BE2C (cell line): ENCODE data around the gene SEC16B.

Experiments used
- DNase-seq: peaks from one replicate; pipeline ENCODE4 v3.0.0-alpha.2; 2020
- H3K27me3 ChIP-seq: fragments of 250-450 bp; sonication (Bioruptor Pico); 2 replicates; pipeline ENCODE4 v1.5.1; 2020; ENCODE audit warnings: mild to moderate bottlenecking
- H3K36me3 ChIP-seq: fragments of 250-450 bp; sonication (Bioruptor Pico); 2 replicates; pipeline ENCODE4 v1.5.1; 2020; ENCODE audit warnings: mild to moderate bottlenecking
- H3K4me1 ChIP-seq: fragments of 250-450 bp; sonication (Bioruptor Pico); 2 replicates; pipeline ENCODE4 v1.5.1; 2020
- H3K4me3 ChIP-seq: 2 replicates; pipeline ENCODE4 v1.5.1; 2011; ENCODE audit warnings: low read depth, low read length
- H3K9me3 ChIP-seq: fragments of 250-450 bp; sonication (Bioruptor Pico); 2 replicates; pipeline ENCODE4 v1.5.1; 2020
- TF ChIP-seq, protein P1 (sequence below): IDR thresholded peaks from 2 replicates; pipeline ENCODE4 v1.5.1; 2012; ENCODE audit warnings: mild to moderate bottlenecking, low read depth, low read length

SEC16B gene

DNA sequence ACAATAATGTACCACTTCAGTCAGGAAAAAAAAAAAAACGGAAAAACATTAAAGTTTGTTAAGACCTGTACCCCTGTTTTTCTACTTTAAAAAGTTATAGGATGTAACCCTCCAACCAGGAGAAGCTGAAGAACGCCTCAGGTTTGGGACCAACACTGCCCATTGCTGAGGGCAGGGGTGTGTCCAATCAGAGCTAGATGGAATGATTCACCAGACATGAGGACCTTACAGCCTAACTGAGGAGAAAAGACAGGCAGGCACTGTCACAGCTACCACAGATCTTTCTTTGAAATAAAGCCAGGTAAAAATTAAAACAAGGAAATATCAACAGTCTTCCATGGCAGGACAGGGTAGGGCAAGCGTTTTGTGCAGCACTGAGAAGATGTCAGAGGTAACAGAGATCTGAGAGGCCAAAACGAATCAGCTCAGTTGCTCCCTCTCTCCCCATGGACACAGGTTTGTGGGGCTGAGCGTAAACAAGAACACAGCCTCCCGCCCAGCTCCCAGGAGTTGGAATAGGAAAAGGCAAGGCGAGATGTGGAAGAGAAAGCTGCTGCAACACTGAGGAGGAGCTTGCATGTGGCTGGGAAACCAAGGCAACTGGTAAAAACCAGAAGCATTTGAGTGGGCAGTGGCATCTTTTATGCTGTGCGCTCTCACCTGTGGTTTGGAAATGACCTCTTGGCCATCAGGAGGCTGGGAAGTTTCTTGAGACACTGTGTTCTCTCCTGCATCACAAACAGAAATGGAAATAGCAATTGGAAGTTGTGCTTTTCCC is 34.0 kb downstream of the SEC16B start:
- DNase-seq, result no peak
- H3K27me3 ChIP-seq, result no peaks in the 10 kb centered on the region
- no peaks in the 10 kb centered on the region; the same call in 1 of the 2 replicates for H3K9me3 ChIP-seq
- H3K4me1 ChIP-seq, result no peaks in the 10 kb centered on the region
- TF ChIP-seq, protein P1, sequence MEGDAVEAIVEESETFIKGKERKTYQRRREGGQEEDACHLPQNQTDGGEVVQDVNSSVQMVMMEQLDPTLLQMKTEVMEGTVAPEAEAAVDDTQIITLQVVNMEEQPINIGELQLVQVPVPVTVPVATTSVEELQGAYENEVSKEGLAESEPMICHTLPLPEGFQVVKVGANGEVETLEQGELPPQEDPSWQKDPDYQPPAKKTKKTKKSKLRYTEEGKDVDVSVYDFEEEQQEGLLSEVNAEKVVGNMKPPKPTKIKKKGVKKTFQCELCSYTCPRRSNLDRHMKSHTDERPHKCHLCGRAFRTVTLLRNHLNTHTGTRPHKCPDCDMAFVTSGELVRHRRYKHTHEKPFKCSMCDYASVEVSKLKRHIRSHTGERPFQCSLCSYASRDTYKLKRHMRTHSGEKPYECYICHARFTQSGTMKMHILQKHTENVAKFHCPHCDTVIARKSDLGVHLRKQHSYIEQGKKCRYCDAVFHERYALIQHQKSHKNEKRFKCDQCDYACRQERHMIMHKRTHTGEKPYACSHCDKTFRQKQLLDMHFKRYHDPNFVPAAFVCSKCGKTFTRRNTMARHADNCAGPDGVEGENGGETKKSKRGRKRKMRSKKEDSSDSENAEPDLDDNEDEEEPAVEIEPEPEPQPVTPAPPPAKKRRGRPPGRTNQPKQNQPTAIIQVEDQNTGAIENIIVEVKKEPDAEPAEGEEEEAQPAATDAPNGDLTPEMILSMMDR, result no peak
- H3K36me3 ChIP-seq, result no peaks in the 10 kb centered on the region
- H3K4me3 ChIP-seq, result no peak overlapping the region

DNA sequence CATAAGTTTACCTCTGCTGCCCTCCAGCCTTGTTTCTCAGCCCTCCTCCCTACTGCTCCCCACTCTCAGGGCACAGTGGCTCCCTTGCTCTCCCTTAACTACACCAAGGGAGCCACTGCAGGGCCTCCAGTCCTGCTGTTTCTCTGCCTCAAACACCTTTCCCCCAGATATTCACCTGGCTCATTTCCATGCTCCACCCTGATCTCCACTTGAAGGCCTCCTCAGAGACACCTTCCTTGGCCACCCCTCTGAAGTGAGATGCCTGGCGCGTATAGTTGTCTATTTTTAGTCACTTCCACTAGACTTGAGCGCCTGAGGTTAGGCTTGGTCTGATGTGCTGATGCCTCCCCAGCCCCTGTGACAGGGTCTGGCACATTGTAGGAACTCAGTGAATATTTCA is 34.9 kb downstream of the SEC16B start:
- no peaks in the 10 kb centered on the region for H3K27me3 ChIP-seq
- no peaks in the 10 kb centered on the region for H3K36me3 ChIP-seq
- no peaks in the 10 kb centered on the region; the same call in 1 of the 2 replicates for H3K9me3 ChIP-seq
- TF ChIP-seq, protein P1, result no peak
- no peak overlapping the region for H3K4me3 ChIP-seq
- no peaks in the 10 kb centered on the region for H3K4me1 ChIP-seq
- DNase-seq, result no peak

DNA sequence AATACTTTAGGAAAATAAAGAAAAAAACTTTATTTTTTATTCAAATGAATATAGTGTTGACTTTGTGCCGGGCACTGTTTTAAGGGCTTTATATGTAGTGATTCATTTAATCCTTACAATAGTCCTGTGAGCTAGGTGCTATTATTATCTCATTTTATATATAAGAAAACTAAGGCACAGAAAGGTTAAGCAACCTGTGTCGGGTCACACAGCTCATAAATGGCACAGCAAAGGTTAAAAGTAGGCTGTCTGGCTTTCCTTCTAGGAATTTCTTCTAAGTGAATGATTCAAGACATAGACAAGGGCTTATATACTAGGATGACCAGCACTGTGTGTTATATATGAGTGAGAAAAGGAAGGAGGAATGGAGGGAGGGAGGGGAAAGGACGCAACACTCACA is 35.4 kb downstream of the SEC16B start:
- TF ChIP-seq, protein P1, result no peak

DNA sequence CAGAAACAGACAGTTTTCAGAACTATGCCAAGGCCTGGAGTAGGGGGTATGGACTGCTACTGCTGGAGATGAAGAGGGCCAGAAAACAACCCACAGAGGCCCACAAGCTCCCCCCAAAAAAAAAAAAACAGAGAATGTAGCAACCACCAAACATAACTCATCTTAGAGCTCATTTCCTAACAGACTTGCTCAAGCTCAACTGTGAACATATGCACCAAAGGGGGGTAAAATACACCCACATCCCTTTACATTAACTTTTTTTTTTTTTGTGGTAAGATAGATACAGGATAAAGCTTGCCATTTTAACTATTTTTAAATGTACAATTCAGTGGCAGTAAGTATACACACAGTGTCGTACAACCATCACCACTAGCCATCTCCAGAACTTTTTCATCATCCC is 36.0 kb downstream of the SEC16B start:
- H3K9me3 ChIP-seq, result no peaks in the 10 kb centered on the region; the same call in 1 of the 2 replicates
- no peaks in the 10 kb centered on the region for H3K36me3 ChIP-seq
- no peaks in the 10 kb centered on the region for H3K4me1 ChIP-seq
- H3K27me3 ChIP-seq, result no peaks in the 10 kb centered on the region
- no peak overlapping the region for H3K4me3 ChIP-seq
- DNase-seq, result no peak
- TF ChIP-seq, protein P1, result no peak

More for the DNA sequence above, 35.4 kb downstream of the SEC16B start:
- DNase-seq, result no peak
- Histone ChIP-seq H3K4me3 (no peak overlapping the region), H3K9me3 (no peaks in the 10 kb centered on the region; the same call in 1 of the 2 replicates), H3K27me3 (no peaks in the 10 kb centered on the region), H3K36me3 (no peaks in the 10 kb centered on the region), H3K4me1 (no peaks in the 10 kb centered on the region)

DNA sequence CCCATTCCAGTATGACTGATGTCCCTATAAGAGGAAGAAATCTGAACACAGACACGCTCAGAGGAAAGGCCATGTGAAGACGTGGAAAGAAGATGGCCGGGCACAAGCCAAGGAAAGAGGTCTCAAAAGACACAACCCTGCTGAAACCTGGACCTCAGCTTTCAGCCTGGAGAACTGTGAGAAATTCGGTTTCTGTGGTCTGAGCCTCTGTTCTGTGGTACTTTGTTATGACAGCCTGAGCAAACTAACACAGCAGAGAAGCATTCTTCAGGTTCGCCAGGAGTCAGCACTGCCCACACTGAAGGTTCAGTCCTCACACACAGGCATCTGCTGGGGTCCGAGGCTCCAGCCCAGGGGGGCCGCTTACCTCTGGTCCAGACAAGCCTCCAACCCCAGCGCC is 37.7 kb downstream of the SEC16B start:
- TF ChIP-seq, protein P1, result no peak
- Histone ChIP-seq H3K4me3 (no peak overlapping the region), H3K9me3 (no peaks in the 10 kb centered on the region; the same call in 1 of the 2 replicates), H3K27me3 (no peaks in the 10 kb centered on the region), H3K36me3 (no peaks in the 10 kb centered on the region), H3K4me1 (no peaks in the 10 kb centered on the region)
- DNase-seq, result no peak

DNA sequence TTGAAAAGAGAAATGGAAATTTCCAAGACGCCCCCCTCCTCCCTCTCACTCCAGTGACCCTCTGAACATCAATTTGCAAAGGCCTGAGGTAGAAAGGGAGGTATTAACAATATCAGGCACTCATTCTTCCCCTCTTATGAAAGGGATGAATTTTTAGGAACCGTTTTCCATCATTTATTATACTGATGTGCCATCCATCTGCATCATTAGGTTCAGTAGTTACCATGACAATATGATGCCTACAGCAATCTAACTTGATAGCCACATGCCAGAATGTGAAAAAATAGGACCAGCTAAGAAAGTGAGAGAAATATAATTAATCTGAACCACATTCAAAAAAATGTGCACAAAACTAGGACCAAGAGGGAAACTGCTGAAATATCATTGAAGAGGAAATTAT is 40.9 kb downstream of the SEC16B start:
- Histone ChIP-seq H3K4me3 (no peak overlapping the region), H3K4me1 (no peaks in the 10 kb centered on the region), H3K27me3 (no peaks in the 10 kb centered on the region), H3K36me3 (no peaks in the 10 kb centered on the region), H3K9me3 (no peaks in the 10 kb centered on the region)
- TF ChIP-seq, protein P1, result no peak
- no peak for DNase-seq
